ENCODE measurements around the gene LHFPL3.

The LHFPL3 gene

DNA sequence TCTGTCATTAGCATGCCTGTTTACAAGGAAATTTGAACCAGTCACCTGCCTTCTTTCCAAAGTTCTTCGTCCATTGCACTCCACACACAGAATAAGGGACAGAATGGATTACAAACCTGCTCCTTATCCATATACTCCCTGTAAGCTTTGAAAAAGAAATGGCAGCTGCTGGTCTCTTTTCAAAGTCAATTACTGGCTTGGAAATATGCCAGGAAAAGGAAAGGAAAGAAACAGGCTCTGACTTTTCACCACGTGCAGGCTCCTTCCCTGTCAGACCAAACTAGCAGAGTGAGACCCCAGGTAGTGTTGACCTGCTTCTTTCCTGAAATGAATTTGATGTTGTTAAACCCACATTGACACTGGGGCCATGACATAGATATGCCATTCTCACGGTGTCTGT, 84.5 kb downstream of the LHFPL3 start:
- no peaks in the 10 kb centered on the region for H4K20me1 ChIP-seq
- no peak overlapping the region for H3K4me2 ChIP-seq
- H3K36me3 ChIP-seq: no peaks in the 10 kb centered on the region
- H3K27ac ChIP-seq: no peak overlapping the region
- no peak overlapping the region for H3K9ac ChIP-seq
- H3K4me1 ChIP-seq: no peaks in the 10 kb centered on the region
- no peak for TF ChIP-seq Cebpa-rat (IDR thresholded peaks at IDR 0.05)
- H3K9me3 ChIP-seq: no peaks in the 10 kb centered on the region
- no peak overlapping the region for H3K4me3 ChIP-seq
- H3K27me3 ChIP-seq: no peaks in the 10 kb centered on the region

GRCh38 chr7:104414216-104414615, 85.8 kb downstream of the LHFPL3 start:
- H3K36me3 ChIP-seq: no peaks in the 10 kb centered on the region
- H3K9me3 ChIP-seq: no peaks in the 10 kb centered on the region
- no peak overlapping the region for H3K27ac ChIP-seq
- no peaks in the 10 kb centered on the region for H4K20me1 ChIP-seq
- no peak overlapping the region for H3K4me2 ChIP-seq
- no peaks in the 10 kb centered on the region for H3K4me1 ChIP-seq
- H3K27me3 ChIP-seq: no peaks in the 10 kb centered on the region
- TF ChIP-seq Cebpa-rat (IDR thresholded peaks at IDR 0.05): no peak
- H3K9ac ChIP-seq: no peak overlapping the region
- no peak overlapping the region for H3K4me3 ChIP-seq

DNA sequence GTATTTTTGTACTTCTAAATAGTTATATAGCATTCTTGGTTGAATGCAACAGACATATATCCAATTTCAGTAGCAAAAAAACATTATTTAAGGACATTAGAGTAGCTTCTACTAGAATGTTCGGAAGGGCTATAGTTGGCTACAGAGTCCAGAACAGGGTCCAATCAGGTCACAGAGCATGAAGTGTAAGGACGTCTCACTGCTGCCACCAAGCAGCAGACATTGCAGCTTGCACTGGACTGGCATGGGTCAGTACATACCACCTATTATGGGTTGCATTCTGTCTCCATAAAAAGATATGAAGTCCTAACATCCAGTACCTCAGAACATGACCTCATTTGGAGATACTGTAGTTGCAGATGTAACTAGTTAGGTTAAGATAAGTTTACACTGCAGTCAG, 87.3 kb downstream of the LHFPL3 start:
- Histone ChIP-seq H4K20me1 (no peaks in the 10 kb centered on the region), H3K27me3 (no peaks in the 10 kb centered on the region), H3K27ac (no peak overlapping the region), H3K9me3 (no peaks in the 10 kb centered on the region), H3K36me3 (no peaks in the 10 kb centered on the region), H3K4me3 (no peak overlapping the region), H3K9ac (no peak overlapping the region), H3K4me1 (no peaks in the 10 kb centered on the region), H3K4me2 (no peak overlapping the region)
- TF ChIP-seq Cebpa-rat (IDR thresholded peaks at IDR 0.05): no peak

DNA sequence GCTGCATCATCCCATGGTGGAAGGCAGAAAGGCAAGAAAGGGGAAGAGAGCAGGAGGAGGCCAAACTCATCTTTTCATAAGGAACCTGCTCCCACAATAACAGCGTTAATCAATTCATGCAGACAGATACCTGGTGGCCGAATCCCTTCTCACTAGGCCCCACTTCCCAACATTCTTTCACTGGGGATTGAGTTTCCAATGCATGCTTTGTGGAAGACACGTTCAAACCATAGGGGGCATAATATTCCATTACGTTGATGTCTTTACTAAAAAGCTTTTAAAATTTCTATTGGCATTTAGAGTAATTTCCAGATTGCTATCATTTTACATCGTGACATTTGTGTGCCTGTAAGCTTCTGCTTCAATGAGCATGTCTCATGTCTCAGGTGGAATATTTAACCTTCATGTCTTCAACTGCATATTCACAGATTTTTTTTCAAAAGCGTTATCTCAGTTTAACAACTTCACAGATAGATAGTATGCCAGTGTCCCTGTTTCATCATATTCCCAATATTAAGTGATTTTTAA, 88.5 kb downstream of the LHFPL3 start:
- Histone ChIP-seq H3K27me3 (no peaks in the 10 kb centered on the region), H3K4me3 (no peak overlapping the region), H3K4me1 (no peaks in the 10 kb centered on the region), H4K20me1 (no peaks in the 10 kb centered on the region), H3K9ac (no peak overlapping the region), H3K36me3 (no peaks in the 10 kb centered on the region), H3K27ac (no peak overlapping the region), H3K4me2 (no peak overlapping the region), H3K9me3 (no peaks in the 10 kb centered on the region)
- TF ChIP-seq Cebpa-rat (IDR thresholded peaks at IDR 0.05): no peak

- Histone ChIP-seq H3K4me2 (no peak overlapping the region), H3K4me3 (no peak overlapping the region), H3K9me3 (no peaks in the 10 kb centered on the region), H3K27me3 (no peaks in the 10 kb centered on the region), H3K36me3 (no peaks in the 10 kb centered on the region), H3K9ac (no peak overlapping the region), H3K4me1 (no peaks in the 10 kb centered on the region), H4K20me1 (no peaks in the 10 kb centered on the region), H3K27ac (no peak overlapping the region)
- no peak for TF ChIP-seq Cebpa-rat (IDR thresholded peaks at IDR 0.05)
Measured at GRCh38 chr7:104431930-104432329, 103.5 kb downstream of the LHFPL3 start.

GRCh38 chr7:104434129-104434528, 105.7 kb downstream of the LHFPL3 start:
- no peaks in the 10 kb centered on the region for H3K9me3 ChIP-seq
- H3K27ac ChIP-seq: no peak overlapping the region
- no peak overlapping the region for H3K4me2 ChIP-seq
- no peak overlapping the region for H3K9ac ChIP-seq
- TF ChIP-seq Cebpa-rat (IDR thresholded peaks at IDR 0.05): no peak
- no peaks in the 10 kb centered on the region for H3K4me1 ChIP-seq
- H3K36me3 ChIP-seq: no peaks in the 10 kb centered on the region
- H4K20me1 ChIP-seq: no peaks in the 10 kb centered on the region
- no peak overlapping the region for H3K4me3 ChIP-seq
- H3K27me3 ChIP-seq: no peaks in the 10 kb centered on the region

DNA sequence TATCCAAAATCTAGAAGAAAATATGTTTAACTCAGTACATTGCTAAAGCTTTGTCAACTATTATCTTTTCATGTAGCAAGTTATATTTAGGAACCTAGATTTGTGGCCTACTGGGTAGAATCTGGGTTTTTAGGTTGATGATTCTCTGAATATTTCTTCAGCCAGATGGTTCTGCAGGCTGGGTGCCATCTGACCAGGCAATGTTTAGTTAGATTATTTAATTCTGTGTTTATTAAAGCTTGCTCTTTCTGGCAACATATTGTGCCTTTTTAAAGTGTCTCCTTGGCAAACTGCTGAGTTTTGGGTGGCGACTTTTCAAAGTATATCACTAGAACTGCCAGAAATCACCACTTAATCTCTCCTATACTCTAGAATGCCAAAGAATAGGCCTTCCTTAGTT, 114.1 kb downstream of the LHFPL3 start:
- Histone ChIP-seq H4K20me1 (no peaks in the 10 kb centered on the region), H3K27me3 (no peaks in the 10 kb centered on the region), H3K27ac (no peak overlapping the region), H3K4me2 (no peak overlapping the region), H3K4me1 (no peaks in the 10 kb centered on the region), H3K9ac (no peak overlapping the region), H3K36me3 (no peaks in the 10 kb centered on the region), H3K4me3 (no peak overlapping the region), H3K9me3 (no peaks in the 10 kb centered on the region)
- TF ChIP-seq Cebpa-rat (IDR thresholded peaks at IDR 0.05): no peak

- Histone ChIP-seq H3K9me3 (no peaks in the 10 kb centered on the region), H4K20me1 (no peaks in the 10 kb centered on the region), H3K9ac (no peak overlapping the region), H3K27ac (no peak overlapping the region), H3K36me3 (no peaks in the 10 kb centered on the region), H3K4me3 (no peak overlapping the region), H3K4me2 (no peak overlapping the region), H3K4me1 (no peaks in the 10 kb centered on the region), H3K27me3 (no peaks in the 10 kb centered on the region)
- TF ChIP-seq Cebpa-rat (IDR thresholded peaks at IDR 0.05): no peak
Measured at GRCh38 chr7:104444017-104444416, 115.6 kb downstream of the LHFPL3 start.

DNA sequence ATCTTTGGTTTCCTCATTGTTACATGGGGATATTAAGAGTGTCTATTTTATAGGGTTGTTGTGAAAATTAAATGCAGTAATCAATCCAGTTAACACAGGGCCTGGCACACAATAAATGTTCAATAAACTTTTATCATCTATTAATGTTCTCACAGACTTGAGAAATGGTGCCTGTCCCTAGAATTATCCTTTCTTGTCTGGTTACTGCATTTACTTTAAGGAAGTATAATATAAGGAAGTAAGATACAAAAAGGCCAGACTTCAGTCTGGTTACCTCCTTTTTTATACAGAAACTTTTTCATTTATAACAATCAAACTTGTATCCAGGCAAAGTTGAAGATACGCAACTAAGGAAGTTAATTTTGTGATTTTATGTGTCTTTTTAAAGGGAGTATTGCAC, 117.0 kb downstream of the LHFPL3 start:
- H3K27me3 ChIP-seq: no peaks in the 10 kb centered on the region
- H3K9me3 ChIP-seq: no peaks in the 10 kb centered on the region
- no peaks in the 10 kb centered on the region for H4K20me1 ChIP-seq
- H3K4me2 ChIP-seq: no peak overlapping the region
- no peak overlapping the region for H3K4me3 ChIP-seq
- no peaks in the 10 kb centered on the region for H3K4me1 ChIP-seq
- no peak overlapping the region for H3K27ac ChIP-seq
- no peak for TF ChIP-seq Cebpa-rat (IDR thresholded peaks at IDR 0.05)
- no peak overlapping the region for H3K9ac ChIP-seq
- H3K36me3 ChIP-seq: no peaks in the 10 kb centered on the region

DNA sequence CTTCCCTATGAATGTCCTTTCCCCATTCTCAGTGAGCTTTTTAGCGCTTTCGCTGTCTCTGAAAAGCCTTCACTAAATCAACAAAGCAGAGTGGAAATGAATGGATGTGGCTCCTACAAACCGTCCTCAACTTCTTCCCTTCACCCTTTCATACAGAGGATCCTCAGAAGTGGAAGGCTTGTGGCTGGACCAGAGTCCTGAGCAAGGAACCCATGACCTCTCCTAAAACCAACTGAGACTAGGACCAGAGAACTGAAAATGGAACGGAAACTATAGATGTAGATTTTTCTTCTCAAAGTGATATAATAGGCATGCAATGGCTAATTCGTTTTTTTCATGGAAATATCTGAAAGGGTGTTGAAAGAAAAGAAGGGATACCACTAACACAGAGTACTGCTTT, 122.5 kb downstream of the LHFPL3 start:
- Histone ChIP-seq H3K9ac (no peak overlapping the region), H3K4me1 (no peaks in the 10 kb centered on the region), H3K9me3 (no peaks in the 10 kb centered on the region), H4K20me1 (no peaks in the 10 kb centered on the region), H3K4me3 (no peak overlapping the region), H3K27me3 (no peaks in the 10 kb centered on the region), H3K4me2 (no peak overlapping the region), H3K36me3 (no peaks in the 10 kb centered on the region), H3K27ac (no peak overlapping the region)
- TF ChIP-seq Cebpa-rat (IDR thresholded peaks at IDR 0.05): no peak

GRCh38 chr7:104453190-104453589, 124.8 kb downstream of the LHFPL3 start:
- no peak for TF ChIP-seq Cebpa-rat (IDR thresholded peaks at IDR 0.05)
- H3K4me3 ChIP-seq: no peak overlapping the region
- no peaks in the 10 kb centered on the region for H3K9me3 ChIP-seq

More at GRCh38 chr7:104453190-104453589, 124.8 kb downstream of the LHFPL3 start:
- H3K4me1 ChIP-seq: no peaks in the 10 kb centered on the region
- H3K9ac ChIP-seq: no peak overlapping the region
- H3K36me3 ChIP-seq: no peaks in the 10 kb centered on the region
- no peak overlapping the region for H3K4me2 ChIP-seq
- H3K27me3 ChIP-seq: no peaks in the 10 kb centered on the region
- no peak overlapping the region for H3K27ac ChIP-seq
- H4K20me1 ChIP-seq: no peaks in the 10 kb centered on the region

Measured in BLaER1 (cell line).